HepG2 (cell line): ENCODE results near the gene S100A12. TPM values are rescaled to one million over a fixed set of nuclear protein-coding genes. Genes with fewer than 3 reads are reported as not detected.

ENCODE experiments used
- ATAC-seq: fragments of 200-7000 bp; cut with Tn5 transposase; 3 replicates; pipeline ENCODE4 v1.9.1; 2020; ENCODE audit warnings: mild to moderate bottlenecking, moderate library complexity
- BruUV-seq: library from RNA; stranded (reverse); fragments of 400-500 nt; replicated peaks from 2 replicates; lab custom pipeline; 2021; lab: Mats Ljungman, UMichigan
- CTCF ChIA-PET: fragments of 300-600 bp; formaldehyde crosslinking; extraction: SDS; loops from one replicate; lab custom pipeline; 2021; ENCODE audit warnings: low total read pairs, inconsistent platforms, low intra/inter-chr PET ratio; lab: Yijun Ruan, JAX
- POLR2A ChIA-PET: fragments of 350-600 bp; sonication (Branson Sonifier 250); formaldehyde crosslinking; loops from one replicate; lab custom pipeline; 2020; ENCODE audit warnings: antibody characterized with exemption, inconsistent platforms; lab: Yijun Ruan, JAX
- DNase-seq: peaks from one replicate; pipeline ENCODE4 v3.0.0-alpha.2; 2015; ENCODE audit warnings: low spot score
- FAIRE-seq: peaks from 3 replicates; lab custom pipeline; 2011; peaks lifted over from hg19 to GRCh38; lab: Jason Lieb, UNC
- H2AFZ ChIP-seq: one replicate; pipeline ENCODE4 v1.6.1; 2011; ENCODE audit warnings: low read length, inconsistent platforms
- H3K27ac ChIP-seq: fragments of 300-600 bp; 3 replicates; pipeline ENCODE4 v1.8.0; 2011; ENCODE audit warnings: mixed run types, mild to moderate bottlenecking, mixed read lengths, low read length, inconsistent platforms; ENCODE audit not compliant: insufficient read depth; ENCODE audit errors: extremely low read length
- H3K27me3 ChIP-seq, 2 experiments: fragments of 200-600 bp in 1 of 2; 2 replicates in 1 of 2; 3 replicates in 1 of 2; pipeline versions ENCODE4 v1.6.0 to v1.8.0; 2011; ENCODE audit warnings: low read length in 2 of 2, mild to moderate bottlenecking in 2 of 2, moderate library complexity in 2 of 2, inconsistent platforms in 1 of 2; ENCODE audit not compliant: insufficient read depth in 2 of 2, control insufficient read depth in 1 of 2
- H3K36me3 ChIP-seq, 2 experiments: fragments of 200-600 bp in 1 of 2; replicated peaks in 1 of 2; 2 replicates in 1 of 2; 3 replicates in 1 of 2; pipeline versions ENCODE4 v1.5.1 to v1.8.0; 2011; ENCODE audit warnings: low read length in 2 of 2, inconsistent platforms in 1 of 2; ENCODE audit not compliant: insufficient read depth in 2 of 2, control insufficient read depth in 1 of 2
- H3K4me1 ChIP-seq: 2 replicates; pipeline ENCODE4 v1.5.1; 2012; ENCODE audit warnings: low read length, inconsistent platforms; ENCODE audit not compliant: insufficient read depth
- H3K4me2 ChIP-seq: 2 replicates; pipeline ENCODE4 v1.6.0; 2011; ENCODE audit warnings: low read depth, low read length, inconsistent platforms
- H3K4me3 ChIP-seq, 3 experiments: fragments of 200-600 bp in 1 of 3; sonication (generic), shearing (Covaris generic) in 1 of 3; replicated peaks in 1 of 3; 2 replicates each; pipeline ENCODE4 v1.5.1; 2011 to 2016; ENCODE audit warnings: low read length in 3 of 3, inconsistent platforms in 2 of 3, low read depth in 2 of 3, mild to moderate bottlenecking in 2 of 3, control low read depth in 1 of 3, mixed read lengths in 1 of 3; ENCODE audit not compliant: insufficient read depth in 1 of 3
- H3K79me2 ChIP-seq: one replicate; pipeline ENCODE4 v1.6.1; 2011; ENCODE audit warnings: low read length, inconsistent platforms; ENCODE audit not compliant: insufficient read depth
- H3K9ac ChIP-seq: 2 replicates; pipeline ENCODE4 v1.6.0; 2011; ENCODE audit warnings: mild to moderate bottlenecking, low read depth, low read length, inconsistent platforms; ENCODE audit not compliant: insufficient read depth
- H3K9me3 ChIP-seq: 2 replicates; pipeline ENCODE4 v1.5.1; 2012; ENCODE audit warnings: mild to moderate bottlenecking, low read length
- H4K20me1 ChIP-seq: 2 replicates; pipeline ENCODE4 v1.6.0; 2011; ENCODE audit warnings: inconsistent platforms, mild to moderate bottlenecking, low read length, moderate library complexity; ENCODE audit not compliant: insufficient read depth
- BATF2 ChIP-seq: sonication (generic); formaldehyde crosslinking; IDR thresholded peaks from 2 replicates; pipeline ENCODE4 v1.8.0; 2022; ENCODE audit warnings: mild to moderate bottlenecking, missing genetic modification reagents, moderate library complexity
- GMEB1 ChIP-seq: sonication (generic); formaldehyde crosslinking; IDR thresholded peaks from 2 replicates; pipeline ENCODE4 v1.5.1; 2020; ENCODE audit warnings: missing genetic modification reagents, mild to moderate bottlenecking, borderline replicate concordance
- ISL2 ChIP-seq: sonication (generic); formaldehyde crosslinking; IDR thresholded peaks from 2 replicates; pipeline ENCODE4 v1.5.0; 2020; ENCODE audit warnings: missing genetic modification reagents
- NCOA1 ChIP-seq: sonication (generic); formaldehyde crosslinking; IDR thresholded peaks from 2 replicates; pipeline ENCODE4 v1.9.0; 2021; ENCODE audit warnings: missing genetic modification reagents
- NFYB ChIP-seq: sonication (generic); formaldehyde crosslinking; IDR thresholded peaks from 2 replicates; pipeline ENCODE4 v1.4.0; 2020; ENCODE audit warnings: missing genetic modification reagents
- TARDBP ChIP-seq: sonication (generic); formaldehyde crosslinking; IDR thresholded peaks from 2 replicates; pipeline ENCODE4 v1.8.0; 2022; ENCODE audit warnings: mild to moderate bottlenecking, missing genetic modification reagents
- USF2 ChIP-seq, 2 experiments: sonication (generic) in 1 of 2; formaldehyde crosslinking in 1 of 2; IDR thresholded peaks; 2 replicates each; pipeline versions ENCODE4 v1.5.1 to v1.6.1; 2011 to 2020; ENCODE audit warnings: borderline replicate concordance in 1 of 2, low read depth in 1 of 2, low read length in 1 of 2, mild to moderate bottlenecking in 1 of 2, missing genetic modification reagents in 1 of 2, moderate library complexity in 1 of 2
- ZNF572 ChIP-seq: sonication (generic); formaldehyde crosslinking; IDR thresholded peaks from 2 replicates; pipeline ENCODE4 v1.5.1; 2020; ENCODE audit warnings: mild to moderate bottlenecking, missing genetic modification reagents
- ZNF614 ChIP-seq: IDR thresholded peaks from 2 replicates; pipeline ENCODE4 v1.6.1; 2018; ENCODE audit warnings: missing biosample characterization, missing genetic modification reagents, inconsistent platforms, borderline replicate concordance
- ZNF629 ChIP-seq: sonication (generic); formaldehyde crosslinking; conservative IDR thresholded peaks from 2 replicates; pipeline ENCODE4 v1.5.0; 2020; ENCODE audit warnings: missing genetic modification reagents
- ZNF672 ChIP-seq: sonication (generic); formaldehyde crosslinking; IDR thresholded peaks from 2 replicates; pipeline ENCODE4 v1.8.1; 2022; ENCODE audit warnings: missing genetic modification reagents
- ZNF770 ChIP-seq: sonication (generic); formaldehyde crosslinking; IDR thresholded peaks from 2 replicates; pipeline ENCODE4 v1.5.0; 2020; ENCODE audit warnings: mild to moderate bottlenecking, missing genetic modification reagents
- WGBS: methylation state at CpG from one replicate; pipeline ENCODE4 v1.1.6; 2017; ENCODE audit warnings: low lambda C conversion rate; 5-methylcytosine and 5-hydroxymethylcytosine counted together
- in situ Hi-C: cut with HindIII; loops from 2 replicates; pipeline ENCODE4 v1.10.0; 2017; ENCODE audit warnings: low pct_unique_long_range_greater_than_20kb; ENCODE audit not compliant: extremely low pct_ligation_motif_present
- intact Hi-C: fragments of 100-400 bp; cut with micrococcal nuclease; formaldehyde crosslinking; loops from one replicate; pipeline ENCODE4 v1.10.0; 2022; ENCODE audit not compliant: unreplicated experiment
- polyA plus RNA-seq, 8 experiments: library from polyadenylated mRNA; depleted of rRNA in 3 of 8; stranded (reverse) in 7 of 8; unstranded in 1 of 8; fragments of >200 nt; fragmentation: Illumina TruSeq in 4 of 8; extraction: Trizol in 4 of 8; gene quantifications; 2 replicates each; pipeline versions ENCODE4 v1.2.1 to v1.2.3, GENCODE V29; 2011 to 2016; ENCODE audit warnings: low read depth in 4 of 8, missing spikeins in 1 of 8, mixed read lengths in 1 of 8; ENCODE audit not compliant: insufficient read depth in 1 of 8
- total RNA-seq, 5 experiments: library from RNA; depleted of rRNA; stranded (reverse); fragments of >200 nt; fragmentation: Illumina TruSeq; extraction: Trizol; gene quantifications; 2 replicates each; pipeline ENCODE4 v1.2.3, GENCODE V29; 2016; ENCODE audit warnings: low read depth in 1 of 5

S100A12 gene
- total and polyA plus RNA-seq, 2 of the 13 experiments (the other 11 are each of a cell fraction or from before 2014, with no cell fraction given): not detected

GRCh38 chr1:153372571-153372970, 2.9 kb downstream of the S100A12 start:
- intact Hi-C loops (no loop called here), in situ Hi-C loops (no loop called here)
- Histone ChIP-seq H2AFZ (no peak overlapping the region), H3K4me1 (no peaks in the 10 kb centered on the region), H3K27me3 (no peaks in the 10 kb centered on the region; a peak in 1 of 5 replicates), H3K4me3 (no peak overlapping the region), H3K4me2 (no peak overlapping the region), H3K79me2 (no peaks in the 10 kb centered on the region), H3K27ac (no peak overlapping the region), H3K9me3 (no peaks in the 10 kb centered on the region), H4K20me1 (no peaks in the 10 kb centered on the region), H3K9ac (no peak overlapping the region), H3K36me3 (no peaks in the 10 kb centered on the region)
- no peak for DNase-seq
- ATAC-seq: no peak
- BruUV-seq: no TSS peak
- 2% methylated on average over 2 of the region's 2 CpGs for WGBS
- no peak for FAIRE-seq
- CTCF ChIA-PET: no interaction called here
- POLR2A ChIA-PET: no interaction called here
- TF ChIP-seq ZNF672 (CRISPR knock-in tag): no peak
- TF ChIP-seq ZNF614 (CRISPR knock-in tag): no peak
- no peak for TF ChIP-seq TARDBP (CRISPR knock-in tag)
- no peak for TF ChIP-seq USF2 (IDR thresholded peaks at IDR 0.05; ENCODE audit: low read depth, low read length)
- TF ChIP-seq USF2 (CRISPR knock-in tag; IDR thresholded peaks at IDR 0.05; ENCODE audit: borderline replicate concordance): no peak
- TF ChIP-seq ISL2 (CRISPR knock-in tag): no peak
- no peak for TF ChIP-seq GMEB1 (CRISPR knock-in tag)
- TF ChIP-seq NCOA1: no peak
- TF ChIP-seq BATF2 (CRISPR knock-in tag): no peak
- no peak for TF ChIP-seq ZNF572 (CRISPR knock-in tag)
- no peak for TF ChIP-seq ZNF770 (CRISPR knock-in tag)
- no peak for TF ChIP-seq NFYB (CRISPR knock-in tag)
- TF ChIP-seq ZNF629 (CRISPR knock-in tag): no peak
